GM23338 (cell line): Measurements from ENCODE around the gene TCAF1. TPM values are rescaled to one million over a fixed set of nuclear protein-coding genes. Genes with fewer than 3 reads are reported as not detected.

Experiments
- ATAC-seq: fragments of 200-7000 bp; cut with Tn5 transposase; 3 replicates; pipeline ENCODE4 v1.9.1; 2020
- DNase-seq: peaks from one replicate; pipeline ENCODE4 v3.0.0-alpha.2; 2015; ENCODE audit warnings: low spot score
- H2AFZ ChIP-seq: fragments of 200-600 bp; sonication (generic); 2 replicates; pipeline ENCODE4 v1.8.0; 2016; ENCODE audit warnings: antibody characterized with exemption, mild to moderate bottlenecking, moderate library complexity
- H3F3A ChIP-seq: fragments of 200-600 bp; sonication (generic); replicated peaks from 2 replicates; pipeline ENCODE4 v1.8.0; 2017; ENCODE audit warnings: antibody characterized with exemption, mixed run types, low read depth
- H3K27ac ChIP-seq: fragments of 200-600 bp; sonication (generic); 2 replicates; pipeline ENCODE4 v1.6.1; 2016; ENCODE audit warnings: low read depth
- H3K27me3 ChIP-seq: fragments of 200-600 bp; sonication (generic); 2 replicates; pipeline ENCODE4 v1.8.0; 2016; ENCODE audit warnings: mild to moderate bottlenecking, mixed run types, moderate library complexity; ENCODE audit not compliant: insufficient read depth
- H3K36me3 ChIP-seq: fragments of 200-600 bp; sonication (generic); 2 replicates; pipeline ENCODE4 v1.8.0; 2016; ENCODE audit warnings: mild to moderate bottlenecking; ENCODE audit not compliant: insufficient read depth
- H3K4me1 ChIP-seq: fragments of 200-600 bp; sonication (generic); 2 replicates; pipeline ENCODE4 v1.8.0; 2016; ENCODE audit warnings: mild to moderate bottlenecking, moderate library complexity; ENCODE audit not compliant: insufficient read depth
- H3K4me2 ChIP-seq: fragments of 200-600 bp; sonication (generic); 2 replicates; pipeline ENCODE4 v1.7.1; 2017; ENCODE audit warnings: mixed run types
- H3K4me3 ChIP-seq: fragments of 200-600 bp; sonication (generic); 2 replicates; pipeline ENCODE4 v1.6.1; 2016; ENCODE audit warnings: mixed run types
- H3K79me2 ChIP-seq: fragments of 200-600 bp; sonication (generic); replicated peaks from 2 replicates; pipeline ENCODE4 v1.8.0; 2017; ENCODE audit warnings: mild to moderate bottlenecking; ENCODE audit not compliant: insufficient read depth
- H3K9me2 ChIP-seq: fragments of 200-600 bp; sonication (generic); 2 replicates; pipeline ENCODE4 v1.8.0; 2017; ENCODE audit not compliant: insufficient read depth
- H4K20me1 ChIP-seq: fragments of 200-600 bp; sonication (generic); replicated peaks from 2 replicates; pipeline ENCODE4 v1.8.0; 2017; ENCODE audit warnings: mild to moderate bottlenecking; ENCODE audit not compliant: insufficient read depth
- H3K27ac Mint-ChIP-seq: 2 replicates; pipeline ENCODE4 v1.8.0; 2020; ENCODE audit warnings: inconsistent platforms, mild to moderate bottlenecking, moderate library complexity, mixed read lengths
- H3K27me3 Mint-ChIP-seq: 3 replicates; pipeline ENCODE4 v1.8.0; 2022; ENCODE audit warnings: low read depth, mild to moderate bottlenecking, moderate library complexity, mixed read lengths, inconsistent platforms; ENCODE audit not compliant: insufficient read depth, poor library complexity
- H3K36me3 Mint-ChIP-seq: 3 replicates; pipeline ENCODE4 v1.8.0; 2021; ENCODE audit warnings: low read depth, mild to moderate bottlenecking, inconsistent platforms, moderate library complexity, mixed read lengths
- H3K4me1 Mint-ChIP-seq: 3 replicates; pipeline ENCODE4 v1.8.0; 2020; ENCODE audit warnings: mild to moderate bottlenecking, inconsistent platforms, mixed read lengths
- H3K4me3 Mint-ChIP-seq: 3 replicates; pipeline ENCODE4 v1.8.0; 2021; ENCODE audit warnings: moderate library complexity, mild to moderate bottlenecking, inconsistent platforms, mixed read lengths
- H3K9me3 Mint-ChIP-seq: 3 replicates; pipeline ENCODE4 v1.8.0; 2020; ENCODE audit warnings: moderate library complexity, mild to moderate bottlenecking, inconsistent platforms, mixed read lengths
- CREB1 ChIP-seq: fragments of 250-450 bp; sonication (Bioruptor Pico); IDR thresholded peaks from 2 replicates; pipeline ENCODE4 v1.5.0; 2020; ENCODE audit warnings: low read depth, mild to moderate bottlenecking, moderate library complexity
- EZH2 ChIP-seq: fragments of 200-600 bp; sonication (generic); IDR thresholded peaks from one replicate; pipeline ENCODE4 v1.8.0; 2017; ENCODE audit warnings: antibody characterized with exemption, mild to moderate bottlenecking, low read depth; ENCODE audit not compliant: unreplicated experiment
- NANOG ChIP-seq: IDR thresholded peaks from 2 replicates; pipeline ENCODE4 v1.6.1; 2016; ENCODE audit warnings: antibody characterized with exemption, borderline replicate concordance
- POLR2AphosphoS5 ChIP-seq: IDR thresholded peaks from 2 replicates; pipeline ENCODE4 v1.6.1; 2016; ENCODE audit warnings: antibody characterized with exemption, low read depth
- ZNF114 ChIP-seq: fragments of 250-450 bp; sonication (Bioruptor Pico); IDR thresholded peaks from 2 replicates; pipeline ENCODE4 v1.5.0; 2020; ENCODE audit warnings: mild to moderate bottlenecking, moderate library complexity
- ZNF331 ChIP-seq: fragments of 250-450 bp; sonication (Bioruptor Pico); IDR thresholded peaks from 2 replicates; pipeline ENCODE4 v1.5.0; 2020; ENCODE audit warnings: low read depth, mild to moderate bottlenecking, moderate library complexity
- polyA plus RNA-seq: library from polyadenylated mRNA; unstranded; fragments of >200 nt; fragmentation: Nextera tagmentation; extraction: Ambion mirVana; gene quantifications from 2 replicates; pipeline ENCODE4 v1.2.1, GENCODE V29; 2016
- total RNA-seq: library from RNA; depleted of rRNA; stranded (reverse); fragments of >200 nt; shearing (Covaris generic); gene quantifications from 2 replicates; pipeline ENCODE4 v1.2.3, GENCODE V29; 2014
- TF ChIP-seq, protein P1 (sequence below): IDR thresholded peaks from one replicate; pipeline ENCODE4 v1.6.1; 2018; ENCODE audit warnings: antibody characterized with exemption; ENCODE audit not compliant: unreplicated experiment
- TF ChIP-seq, protein P2 (sequence below): IDR thresholded peaks from 2 replicates; pipeline ENCODE4 v1.6.1; 2016; ENCODE audit warnings: antibody characterized with exemption
- TF ChIP-seq, protein P3 (sequence below): fragments of 250-450 bp; sonication (Bioruptor Pico); IDR thresholded peaks from 2 replicates; pipeline ENCODE4 v1.5.0; 2020; ENCODE audit warnings: mild to moderate bottlenecking, moderate library complexity

TCAF1 gene
- total and polyA plus RNA-seq, 2 experiments from 2014 or later = 15.5 to 31.3 TPM

DNA sequence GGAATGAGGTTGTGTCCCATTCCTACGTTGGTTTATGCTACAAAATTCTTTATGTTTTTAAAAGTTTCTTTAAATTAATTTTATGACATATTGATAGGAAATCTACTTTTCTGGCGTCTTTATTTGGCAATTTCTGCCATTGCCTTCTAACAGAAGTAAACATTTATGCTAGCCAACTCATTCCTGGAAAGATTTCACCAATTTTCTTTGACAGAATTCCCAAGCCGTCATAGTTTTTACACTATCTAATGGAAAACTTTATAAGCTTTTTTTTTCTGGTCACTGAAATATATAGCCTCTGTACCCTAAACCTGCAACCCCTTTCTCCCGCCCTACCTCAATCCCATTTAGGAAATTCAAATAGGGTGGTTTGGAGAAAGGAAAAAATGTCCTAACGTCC is 6.1 kb upstream of the TCAF1 start (continued):
- TF ChIP-seq, protein P1, sequence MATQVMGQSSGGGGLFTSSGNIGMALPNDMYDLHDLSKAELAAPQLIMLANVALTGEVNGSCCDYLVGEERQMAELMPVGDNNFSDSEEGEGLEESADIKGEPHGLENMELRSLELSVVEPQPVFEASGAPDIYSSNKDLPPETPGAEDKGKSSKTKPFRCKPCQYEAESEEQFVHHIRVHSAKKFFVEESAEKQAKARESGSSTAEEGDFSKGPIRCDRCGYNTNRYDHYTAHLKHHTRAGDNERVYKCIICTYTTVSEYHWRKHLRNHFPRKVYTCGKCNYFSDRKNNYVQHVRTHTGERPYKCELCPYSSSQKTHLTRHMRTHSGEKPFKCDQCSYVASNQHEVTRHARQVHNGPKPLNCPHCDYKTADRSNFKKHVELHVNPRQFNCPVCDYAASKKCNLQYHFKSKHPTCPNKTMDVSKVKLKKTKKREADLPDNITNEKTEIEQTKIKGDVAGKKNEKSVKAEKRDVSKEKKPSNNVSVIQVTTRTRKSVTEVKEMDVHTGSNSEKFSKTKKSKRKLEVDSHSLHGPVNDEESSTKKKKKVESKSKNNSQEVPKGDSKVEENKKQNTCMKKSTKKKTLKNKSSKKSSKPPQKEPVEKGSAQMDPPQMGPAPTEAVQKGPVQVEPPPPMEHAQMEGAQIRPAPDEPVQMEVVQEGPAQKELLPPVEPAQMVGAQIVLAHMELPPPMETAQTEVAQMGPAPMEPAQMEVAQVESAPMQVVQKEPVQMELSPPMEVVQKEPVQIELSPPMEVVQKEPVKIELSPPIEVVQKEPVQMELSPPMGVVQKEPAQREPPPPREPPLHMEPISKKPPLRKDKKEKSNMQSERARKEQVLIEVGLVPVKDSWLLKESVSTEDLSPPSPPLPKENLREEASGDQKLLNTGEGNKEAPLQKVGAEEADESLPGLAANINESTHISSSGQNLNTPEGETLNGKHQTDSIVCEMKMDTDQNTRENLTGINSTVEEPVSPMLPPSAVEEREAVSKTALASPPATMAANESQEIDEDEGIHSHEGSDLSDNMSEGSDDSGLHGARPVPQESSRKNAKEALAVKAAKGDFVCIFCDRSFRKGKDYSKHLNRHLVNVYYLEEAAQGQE = no peak
- TF ChIP-seq CREB1 = no peak
- no peak for TF ChIP-seq POLR2AphosphoS5
- no peak for TF ChIP-seq EZH2

DNA sequence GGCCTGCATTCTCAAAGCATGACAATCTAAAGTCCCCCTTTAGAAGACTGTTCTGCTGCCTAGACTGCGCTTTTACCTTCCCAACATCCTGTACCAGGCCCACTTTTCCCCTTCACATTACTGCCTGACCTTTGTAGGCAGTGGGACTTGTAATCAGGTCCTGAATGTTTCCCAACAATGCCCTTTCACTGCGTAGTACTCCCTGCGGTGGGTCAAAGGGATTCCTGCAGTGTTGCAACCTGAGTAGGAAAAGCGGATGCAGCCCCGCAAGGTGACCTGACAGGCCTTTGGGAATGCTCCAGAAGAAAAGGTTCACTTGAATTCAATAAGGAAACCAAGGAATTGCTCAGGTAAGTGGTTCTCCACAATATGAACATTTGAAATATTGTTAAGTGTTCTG is 4.9 kb upstream of the TCAF1 start:
- Histone ChIP-seq H3K4me1 (peaks cover 34% of the 10 kb centered on the region), H3K27me3 (no peaks in the 10 kb centered on the region), H3F3A (no peaks in the 10 kb centered on the region), H3K36me3 (no peaks in the 10 kb centered on the region), H3K4me3 (no peak overlapping the region), H3K4me2 (peak overlapping the region; percentile 39), H3K79me2 (no peaks in the 10 kb centered on the region), H3K9me2 (no peaks in the 10 kb centered on the region), H4K20me1 (no peaks in the 10 kb centered on the region), H2AFZ (no peak overlapping the region), H3K27ac (no peak overlapping the region)
- Mint-ChIP-seq H3K9me3 (0 out of 3 replicates have a peak, but pooled peaks cover 2% of the 10 kb centered on the region), H3K4me3 (no peak overlapping the region), H3K27me3 (peaks cover 6% of the 10 kb centered on the region), H3K36me3 (no peaks in the 10 kb centered on the region; the same call in 2 of the 3 replicates), H3K27ac (no peak overlapping the region), H3K4me1 (peaks cover 45% of the 10 kb centered on the region)
- TF ChIP-seq CREB1 = peak; percentile 71
- TF ChIP-seq ZNF331 (CRISPR knock-in tag) = no peak
- TF ChIP-seq ZNF114 (CRISPR knock-in tag) = 0 out of 2 replicates have a peak, but pooled peaks have one; percentile 19
- TF ChIP-seq, protein P2, sequence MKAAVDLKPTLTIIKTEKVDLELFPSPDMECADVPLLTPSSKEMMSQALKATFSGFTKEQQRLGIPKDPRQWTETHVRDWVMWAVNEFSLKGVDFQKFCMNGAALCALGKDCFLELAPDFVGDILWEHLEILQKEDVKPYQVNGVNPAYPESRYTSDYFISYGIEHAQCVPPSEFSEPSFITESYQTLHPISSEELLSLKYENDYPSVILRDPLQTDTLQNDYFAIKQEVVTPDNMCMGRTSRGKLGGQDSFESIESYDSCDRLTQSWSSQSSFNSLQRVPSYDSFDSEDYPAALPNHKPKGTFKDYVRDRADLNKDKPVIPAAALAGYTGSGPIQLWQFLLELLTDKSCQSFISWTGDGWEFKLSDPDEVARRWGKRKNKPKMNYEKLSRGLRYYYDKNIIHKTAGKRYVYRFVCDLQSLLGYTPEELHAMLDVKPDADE = peak; percentile 46; the same call in 1 of the 2 replicates
- TF ChIP-seq EZH2 = no peak
- TF ChIP-seq NANOG = peak; percentile 27; the same call in 1 of the 2 replicates
- TF ChIP-seq, protein P3, sequence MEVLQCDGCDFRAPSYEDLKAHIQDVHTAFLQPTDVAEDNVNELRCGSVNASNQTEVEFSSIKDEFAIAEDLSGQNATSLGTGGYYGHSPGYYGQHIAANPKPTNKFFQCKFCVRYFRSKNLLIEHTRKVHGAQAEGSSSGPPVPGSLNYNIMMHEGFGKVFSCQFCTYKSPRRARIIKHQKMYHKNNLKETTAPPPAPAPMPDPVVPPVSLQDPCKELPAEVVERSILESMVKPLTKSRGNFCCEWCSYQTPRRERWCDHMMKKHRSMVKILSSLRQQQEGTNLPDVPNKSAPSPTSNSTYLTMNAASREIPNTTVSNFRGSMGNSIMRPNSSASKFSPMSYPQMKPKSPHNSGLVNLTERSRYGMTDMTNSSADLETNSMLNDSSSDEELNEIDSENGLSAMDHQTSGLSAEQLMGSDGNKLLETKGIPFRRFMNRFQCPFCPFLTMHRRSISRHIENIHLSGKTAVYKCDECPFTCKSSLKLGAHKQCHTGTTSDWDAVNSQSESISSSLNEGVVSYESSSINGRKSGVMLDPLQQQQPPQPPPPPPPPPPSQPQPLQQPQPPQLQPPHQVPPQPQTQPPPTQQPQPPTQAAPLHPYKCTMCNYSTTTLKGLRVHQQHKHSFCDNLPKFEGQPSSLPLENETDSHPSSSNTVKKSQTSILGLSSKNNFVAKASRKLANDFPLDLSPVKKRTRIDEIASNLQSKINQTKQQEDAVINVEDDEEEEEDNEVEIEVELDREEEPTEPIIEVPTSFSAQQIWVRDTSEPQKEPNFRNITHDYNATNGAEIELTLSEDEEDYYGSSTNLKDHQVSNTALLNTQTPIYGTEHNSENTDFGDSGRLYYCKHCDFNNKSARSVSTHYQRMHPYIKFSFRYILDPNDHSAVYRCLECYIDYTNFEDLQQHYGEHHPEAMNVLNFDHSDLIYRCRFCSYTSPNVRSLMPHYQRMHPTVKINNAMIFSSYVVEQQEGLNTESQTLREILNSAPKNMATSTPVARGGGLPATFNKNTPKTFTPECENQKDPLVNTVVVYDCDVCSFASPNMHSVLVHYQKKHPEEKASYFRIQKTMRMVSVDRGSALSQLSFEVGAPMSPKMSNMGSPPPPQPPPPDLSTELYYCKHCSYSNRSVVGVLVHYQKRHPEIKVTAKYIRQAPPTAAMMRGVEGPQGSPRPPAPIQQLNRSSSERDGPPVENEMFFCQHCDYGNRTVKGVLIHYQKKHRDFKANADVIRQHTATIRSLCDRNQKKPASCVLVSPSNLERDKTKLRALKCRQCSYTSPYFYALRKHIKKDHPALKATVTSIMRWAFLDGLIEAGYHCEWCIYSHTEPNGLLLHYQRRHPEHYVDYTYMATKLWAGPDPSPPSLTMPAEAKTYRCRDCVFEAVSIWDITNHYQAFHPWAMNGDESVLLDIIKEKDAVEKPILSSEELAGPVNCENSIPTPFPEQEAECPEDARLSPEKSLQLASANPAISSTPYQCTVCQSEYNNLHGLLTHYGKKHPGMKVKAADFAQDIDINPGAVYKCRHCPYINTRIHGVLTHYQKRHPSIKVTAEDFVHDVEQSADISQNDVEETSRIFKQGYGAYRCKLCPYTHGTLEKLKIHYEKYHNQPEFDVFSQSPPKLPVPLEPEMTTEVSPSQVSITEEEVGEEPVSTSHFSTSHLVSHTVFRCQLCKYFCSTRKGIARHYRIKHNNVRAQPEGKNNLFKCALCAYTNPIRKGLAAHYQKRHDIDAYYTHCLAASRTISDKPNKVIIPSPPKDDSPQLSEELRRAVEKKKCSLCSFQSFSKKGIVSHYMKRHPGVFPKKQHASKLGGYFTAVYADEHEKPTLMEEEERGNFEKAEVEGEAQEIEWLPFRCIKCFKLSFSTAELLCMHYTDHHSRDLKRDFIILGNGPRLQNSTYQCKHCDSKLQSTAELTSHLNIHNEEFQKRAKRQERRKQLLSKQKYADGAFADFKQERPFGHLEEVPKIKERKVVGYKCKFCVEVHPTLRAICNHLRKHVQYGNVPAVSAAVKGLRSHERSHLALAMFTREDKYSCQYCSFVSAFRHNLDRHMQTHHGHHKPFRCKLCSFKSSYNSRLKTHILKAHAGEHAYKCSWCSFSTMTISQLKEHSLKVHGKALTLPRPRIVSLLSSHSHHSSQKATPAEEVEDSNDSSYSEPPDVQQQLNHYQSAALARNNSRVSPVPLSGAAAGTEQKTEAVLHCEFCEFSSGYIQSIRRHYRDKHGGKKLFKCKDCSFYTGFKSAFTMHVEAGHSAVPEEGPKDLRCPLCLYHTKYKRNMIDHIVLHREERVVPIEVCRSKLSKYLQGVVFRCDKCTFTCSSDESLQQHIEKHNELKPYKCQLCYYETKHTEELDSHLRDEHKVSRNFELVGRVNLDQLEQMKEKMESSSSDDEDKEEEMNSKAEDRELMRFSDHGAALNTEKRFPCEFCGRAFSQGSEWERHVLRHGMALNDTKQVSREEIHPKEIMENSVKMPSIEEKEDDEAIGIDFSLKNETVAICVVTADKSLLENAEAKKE (CRISPR knock-in tag) = peak; percentile 89
- DNase-seq = peak; percentile 93
- ATAC-seq = peak; percentile 80
